K562 (cell line): ENCODE measurements around the gene CPED1. TPM values are rescaled to one million over a fixed set of nuclear protein-coding genes. Genes with fewer than 3 reads are reported as not detected.

ENCODE experiments used
- ATAC-seq: fragments of 200-7000 bp; cut with Tn5 transposase; 3 replicates; pipeline ENCODE4 v1.9.1; 2020; ENCODE audit warnings: moderate library complexity
- BruUV-seq: library from RNA; stranded (reverse); fragments of 400-500 nt; replicated peaks from 2 replicates; lab custom pipeline; 2021; lab: Mats Ljungman, UMichigan
- CTCF ChIA-PET: fragments of 300-600 bp; formaldehyde crosslinking; extraction: SDS; loops from one replicate; lab custom pipeline; 2021; ENCODE audit warnings: low intra/inter-chr PET ratio; lab: Yijun Ruan, JAX
- POLR2A ChIA-PET: fragments of 300-600, 350-650 bp; sonication (Branson Sonifier 250); formaldehyde crosslinking; extraction: SDS; loops from one replicate; lab custom pipeline; 2021; ENCODE audit warnings: antibody characterized with exemption, inconsistent platforms; lab: Yijun Ruan, JAX
- DNase-seq, 4 experiments: peaks; one replicate each; pipeline versions ENCODE4 v3.0.0 to v3.0.0-alpha.2; 2011 to 2018; ENCODE audit warnings: low spot score in 3 of 4, mixed read lengths in 3 of 4; ENCODE audit errors: extremely low read depth in 1 of 4
- FAIRE-seq: peaks from 2 replicates; lab custom pipeline; 2011; peaks lifted over from hg19 to GRCh38; lab: Jason Lieb, UNC
- H2AFZ ChIP-seq: 2 replicates; pipeline ENCODE4 v1.6.0; 2011; ENCODE audit warnings: low read depth, low read length, control low read depth, inconsistent platforms
- H3K27ac ChIP-seq: fragments of 200-600 bp; 3 replicates; pipeline ENCODE4 v1.8.0; 2011; ENCODE audit warnings: low read depth, mild to moderate bottlenecking, control low read depth, inconsistent platforms, low read length, moderate library complexity, mixed read lengths; ENCODE audit errors: extremely low read depth
- H3K27me3 ChIP-seq, 2 experiments: fragments of 300-600 bp in 1 of 2; 2 replicates in 1 of 2; 3 replicates in 1 of 2; pipeline versions ENCODE4 v1.6.0 to v1.8.0; 2011; ENCODE audit warnings: inconsistent platforms in 2 of 2, low read length in 2 of 2, mild to moderate bottlenecking in 1 of 2, mixed read lengths in 1 of 2, moderate library complexity in 1 of 2; ENCODE audit not compliant: control insufficient read depth in 2 of 2, insufficient read depth in 2 of 2
- H3K36me3 ChIP-seq: fragments of 300-600 bp; 3 replicates; pipeline ENCODE4 v1.8.0; 2011; ENCODE audit warnings: mild to moderate bottlenecking, low read length, inconsistent platforms; ENCODE audit not compliant: control insufficient read depth, insufficient read depth
- H3K4me1 ChIP-seq, 2 experiments: fragments of 200-600 bp in 1 of 2; replicated peaks in 1 of 2; 2 replicates in 1 of 2; 3 replicates in 1 of 2; pipeline versions ENCODE4 v1.5.1 to v1.8.0; 2011; ENCODE audit warnings: inconsistent platforms in 2 of 2, low read length in 2 of 2, mild to moderate bottlenecking in 1 of 2, mixed read lengths in 1 of 2, moderate library complexity in 1 of 2; ENCODE audit not compliant: control insufficient read depth in 2 of 2, insufficient read depth in 2 of 2
- H3K4me2 ChIP-seq: 2 replicates; pipeline ENCODE4 v1.6.1; 2011; ENCODE audit warnings: low read length, control low read depth, inconsistent platforms, mixed read lengths; ENCODE audit not compliant: insufficient read depth
- H3K4me3 ChIP-seq: fragments of 200-600 bp; sonication (generic), shearing (Covaris generic); 2 replicates; pipeline ENCODE4 v1.5.1; 2016; ENCODE audit warnings: control low read depth, inconsistent platforms
- H3K79me2 ChIP-seq: fragments of 200-600 bp; 3 replicates; pipeline ENCODE4 v1.8.0; 2011; ENCODE audit warnings: low read length, inconsistent platforms; ENCODE audit not compliant: control insufficient read depth, insufficient read depth
- H3K9ac ChIP-seq, 2 experiments: 2 replicates each; pipeline versions ENCODE4 v1.6.0 to v1.6.1; 2011; ENCODE audit warnings: low read depth in 2 of 2, low read length in 2 of 2, control low read depth in 1 of 2, inconsistent platforms in 1 of 2, mild to moderate bottlenecking in 1 of 2, mixed read lengths in 1 of 2; ENCODE audit not compliant: insufficient read depth in 1 of 2
- H3K9me1 ChIP-seq: one replicate; pipeline ENCODE4 v1.6.0; 2011; ENCODE audit warnings: inconsistent platforms, mild to moderate bottlenecking, low read length, moderate library complexity; ENCODE audit not compliant: control insufficient read depth, insufficient read depth
- H3K9me3 ChIP-seq: replicated peaks from 2 replicates; pipeline ENCODE4 v1.5.1; 2011; ENCODE audit warnings: low read depth, low read length, inconsistent platforms; ENCODE audit not compliant: control insufficient read depth, insufficient read depth
- H4K20me1 ChIP-seq: replicated peaks from 2 replicates; pipeline ENCODE4 v1.6.1; 2011; ENCODE audit warnings: low read length, inconsistent platforms, mixed read lengths; ENCODE audit not compliant: control insufficient read depth, insufficient read depth
- E2F1 ChIP-seq: sonication (generic); formaldehyde crosslinking; IDR thresholded peaks from 2 replicates; pipeline ENCODE4 v1.8.1; 2023; ENCODE audit warnings: mild to moderate bottlenecking, missing genetic modification reagents, moderate library complexity
- NCOA6 ChIP-seq: fragments of 450-650 bp; IDR thresholded peaks from 2 replicates; pipeline ENCODE4 v1.6.1; 2017; ENCODE audit warnings: mild to moderate bottlenecking
- RBM22 ChIP-seq: fragments of 200-400 bp; formaldehyde crosslinking; IDR thresholded peaks from 2 replicates; pipeline ENCODE4 v1.6.1; 2018; ENCODE audit warnings: low read length, low read depth; ENCODE audit not compliant: poor library complexity, severe bottlenecking
- TSC22D4 ChIP-seq: fragments of 450-650 bp; IDR thresholded peaks from 2 replicates; pipeline ENCODE4 v1.6.1; 2016; ENCODE audit warnings: missing genetic modification characterization, missing biosample characterization, control low read depth
- USF2 ChIP-seq: sonication (generic); formaldehyde crosslinking; IDR thresholded peaks from 2 replicates; pipeline ENCODE4 v1.5.0; 2020; ENCODE audit warnings: missing genetic modification reagents
- ZNF316 ChIP-seq: fragments of 450-650 bp; IDR thresholded peaks from 2 replicates; pipeline ENCODE4 v1.6.1; 2016
- WGBS: fragments of 100-300 bp; shearing (Covaris generic); methylation state at CpG from one replicate; pipeline ENCODE4 v1.1.6; 2016; ENCODE audit warnings: low coverage, mixed read lengths; ENCODE audit not compliant: insufficient coverage; ENCODE audit errors: missing lambda C conversion rate; 5-methylcytosine and 5-hydroxymethylcytosine counted together
- in situ Hi-C: fragments of 300-500 bp; cut with MboI; formaldehyde crosslinking; loops from 4 replicates; pipeline ENCODE4 v1.15.0; 2018; ENCODE audit warnings: inconsistent platforms, mixed read lengths
- intact Hi-C: fragments of 100-400 bp; cut with micrococcal nuclease; formaldehyde crosslinking; loops from 2 replicates; pipeline ENCODE4 v1.14.2; 2022
- polyA plus RNA-seq, 8 experiments: library from polyadenylated mRNA; depleted of rRNA in 4 of 8; stranded (reverse) in 5 of 8; unstranded in 3 of 8; fragments of >200 nt; fragmentation: Nextera tagmentation in 2 of 8; fragmentation: Illumina TruSeq in 1 of 8; extraction: Ambion mirVana in 2 of 8; extraction: Trizol in 1 of 8; gene quantifications; 2 replicates each; pipeline versions ENCODE4 v1.2.1 to v1.2.3, GENCODE V29; 2011 to 2014; ENCODE audit warnings: inconsistent platforms in 1 of 8, missing spikeins in 1 of 8
- total RNA-seq, 7 experiments: library from RNA; depleted of rRNA in 6 of 7; stranded (reverse); fragments of >200 nt in 6 of 7; fragmentation: Illumina TruSeq in 2 of 7; extraction: Trizol in 2 of 7; gene quantifications; 2 replicates each; pipeline versions ENCODE4 v1.2.1 to v1.2.3, GENCODE V29; 2011 to 2021; ENCODE audit warnings: low replicate concordance in 1 of 7
- TF ChIP-seq, protein P1 (sequence below): fragments of 450-650 bp; formaldehyde crosslinking; IDR thresholded peaks from 2 replicates; pipeline ENCODE4 v1.4.0; 2020; ENCODE audit warnings: mild to moderate bottlenecking, mixed read lengths

The CPED1 gene
- total and polyA plus RNA-seq, 9 of the 15 experiments (the other 6 are each of a cell fraction or from before 2014, with no cell fraction given): 195 to 393 (median 290) TPM

- peak; percentile 31 for ATAC-seq
- H4K20me1 ChIP-seq: no peaks in the 10 kb centered on the region
- 82% methylated on average over 3 of the region's 3 CpGs for WGBS
- H3K4me1 ChIP-seq: no peaks in the 10 kb centered on the region
- H3K9me1 ChIP-seq: no peaks in the 10 kb centered on the region
- no peak overlapping the region for H3K4me2 ChIP-seq
- H3K27ac ChIP-seq: no peak overlapping the region
- DNase-seq: no peak
- no peak overlapping the region for H3K4me3 ChIP-seq
- H3K9me3 ChIP-seq: no peaks in the 10 kb centered on the region
- BruUV-seq: no TSS peak
- POLR2A ChIA-PET: no interaction called here
- no peak overlapping the region for H2AFZ ChIP-seq
- no peak for FAIRE-seq
- in situ Hi-C loops (no loop called here), intact Hi-C loops (no loop called here)
- H3K27me3 ChIP-seq: no peaks in the 10 kb centered on the region
- CTCF ChIA-PET: no interaction called here
- TF ChIP-seq RBM22 (peak; percentile 77), E2F1 (no peak), ZNF316 (peak; percentile 48), NCOA6 (no peak), USF2 (CRISPR knock-in tag) (peak; percentile 46), TSC22D4 (tag) (no peak)
- TF ChIP-seq, protein P1, sequence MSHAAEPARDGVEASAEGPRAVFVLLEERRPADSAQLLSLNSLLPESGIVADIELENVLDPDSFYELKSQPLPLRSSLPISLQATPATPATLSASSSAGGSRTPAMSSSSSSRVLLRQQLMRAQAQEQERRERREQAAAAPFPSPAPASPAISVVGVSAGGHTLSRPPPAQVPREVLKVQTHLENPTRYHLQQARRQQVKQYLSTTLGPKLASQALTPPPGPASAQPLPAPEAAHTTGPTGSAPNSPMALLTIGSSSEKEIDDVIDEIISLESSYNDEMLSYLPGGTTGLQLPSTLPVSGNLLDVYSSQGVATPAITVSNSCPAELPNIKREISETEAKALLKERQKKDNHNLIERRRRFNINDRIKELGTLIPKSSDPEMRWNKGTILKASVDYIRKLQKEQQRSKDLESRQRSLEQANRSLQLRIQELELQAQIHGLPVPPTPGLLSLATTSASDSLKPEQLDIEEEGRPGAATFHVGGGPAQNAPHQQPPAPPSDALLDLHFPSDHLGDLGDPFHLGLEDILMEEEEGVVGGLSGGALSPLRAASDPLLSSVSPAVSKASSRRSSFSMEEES: peak; percentile 69
- TF ChIP-seq, all 486 proteins: peak for 4
- peaks cover 100% of the 10 kb centered on the region for H3K36me3 ChIP-seq
- no peak overlapping the region for H3K9ac ChIP-seq
- H3K79me2 ChIP-seq: no peaks in the 10 kb centered on the region
Observed at GRCh38 chr7:121269798-121270197, 281.3 kb downstream of the CPED1 start.
